Left forelimb (tissue), 1 donor: ENCODE measurements around the gene HDAC7.
A peak's percentile ranks its signal among the peaks of the same experiment; 100 is the strongest.

Experiments
- DNase-seq: peaks from one replicate; pipeline ENCODE4 v3.0.0-alpha.2; 2018; ENCODE audit warnings: low spot score

Gene HDAC7

DNA sequence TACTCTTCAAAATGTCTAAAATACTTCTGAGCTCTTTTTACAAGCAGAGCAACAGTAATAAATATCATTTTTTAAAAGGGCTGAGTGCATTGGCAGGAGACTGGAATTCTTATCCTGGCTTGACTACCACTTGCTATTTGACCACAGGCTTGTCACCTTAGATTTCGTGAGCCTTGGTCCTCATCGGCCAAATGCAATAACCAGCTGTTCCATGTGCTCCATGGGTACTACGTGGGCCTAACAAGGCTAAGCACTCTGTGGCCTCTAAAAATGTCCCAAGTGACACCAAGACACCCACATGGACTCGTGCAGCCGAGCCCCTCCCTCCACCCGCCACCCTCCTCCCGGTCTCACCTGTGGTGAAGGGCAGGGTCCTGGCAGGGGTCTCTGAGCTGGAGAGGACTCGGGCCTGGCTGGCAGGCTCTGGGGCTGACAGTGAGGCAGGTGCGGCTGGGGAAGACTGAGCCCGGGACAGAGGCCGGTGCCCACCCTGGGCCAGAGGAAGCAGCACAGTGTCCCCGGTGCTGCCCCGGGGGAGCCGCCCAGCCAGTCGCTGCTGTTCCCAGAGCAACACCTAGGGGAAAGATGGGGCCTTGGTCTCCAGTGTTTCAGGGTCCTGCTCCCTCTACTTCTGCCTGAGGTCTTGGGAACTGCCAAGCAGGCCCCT, 26.6 kb downstream of the HDAC7 start:
- no peak for DNase-seq

DNA sequence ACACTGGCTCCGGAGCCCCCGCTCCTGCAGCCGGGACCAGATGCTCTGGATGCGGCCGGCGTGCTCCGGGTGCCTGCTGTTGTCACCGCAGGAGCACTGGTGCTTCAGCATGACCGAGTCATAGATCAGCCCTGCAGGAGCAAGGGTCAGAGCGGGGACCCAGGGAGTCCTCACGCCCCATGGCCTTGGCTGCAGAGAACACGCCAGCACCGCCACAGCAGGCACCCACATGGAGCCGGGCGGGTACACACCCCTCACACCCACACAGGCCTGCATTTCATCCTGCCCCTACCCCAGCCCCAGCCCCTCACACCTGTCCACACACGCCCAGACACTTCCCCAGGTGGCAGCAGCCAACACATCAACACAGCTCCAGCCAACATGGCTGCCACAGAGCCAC, 27.8 kb downstream of the HDAC7 start:
- DNase-seq: no peak

DNA sequence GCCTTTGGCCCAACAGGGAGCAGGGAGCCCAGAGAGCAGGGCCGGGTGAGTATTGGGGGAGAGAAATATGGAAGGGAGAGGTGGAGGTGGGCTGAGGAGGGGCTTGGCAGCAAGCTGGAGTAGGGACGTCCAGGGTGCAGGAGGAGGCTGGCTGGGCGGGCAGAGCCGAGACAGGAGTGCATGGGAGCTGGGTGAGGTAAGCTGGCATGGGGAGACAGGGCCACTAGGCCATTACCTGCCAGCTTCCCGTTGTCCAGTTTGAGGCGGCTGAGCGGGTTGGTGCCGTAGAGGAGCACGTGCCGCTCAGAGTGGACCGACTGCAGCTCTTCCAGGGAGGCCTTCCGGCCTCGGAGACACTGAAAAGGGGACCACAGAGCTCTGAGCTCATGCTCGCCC, 28.4 kb downstream of the HDAC7 start:
- no peak for DNase-seq

DNA sequence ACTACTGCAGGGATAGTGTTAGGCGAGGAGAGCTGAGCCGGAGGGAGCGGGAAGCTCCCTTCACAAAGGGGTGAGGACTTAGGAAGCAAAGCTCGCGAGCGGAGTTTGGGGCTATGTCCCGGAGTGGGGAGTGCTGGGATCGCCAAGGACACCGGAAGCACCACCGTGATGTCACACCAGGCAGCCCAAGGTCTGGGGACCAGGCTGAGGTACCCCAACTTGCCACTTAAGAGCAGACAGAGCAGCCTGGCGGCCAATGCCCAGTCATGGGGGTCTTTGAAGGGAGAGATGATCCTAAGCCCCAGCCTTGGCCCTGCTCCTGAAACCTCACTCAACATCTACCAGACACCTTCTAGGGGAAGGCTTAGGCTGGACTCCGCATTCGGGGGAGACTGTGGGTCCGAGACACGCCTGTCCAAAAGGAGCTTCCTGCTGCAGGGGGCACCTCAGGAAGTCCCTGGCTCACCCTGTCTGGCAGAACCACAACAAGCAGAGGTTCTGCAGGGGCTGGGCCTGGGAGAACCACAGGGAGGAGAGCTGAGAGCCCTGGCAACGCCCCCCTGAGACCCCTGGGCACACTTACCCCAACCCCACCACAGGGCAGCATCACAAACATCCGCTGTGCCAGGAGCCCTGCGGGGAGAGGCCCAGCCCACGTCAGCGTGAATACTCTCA, 28.9 kb downstream of the HDAC7 start:
- DNase-seq: no peak

DNA sequence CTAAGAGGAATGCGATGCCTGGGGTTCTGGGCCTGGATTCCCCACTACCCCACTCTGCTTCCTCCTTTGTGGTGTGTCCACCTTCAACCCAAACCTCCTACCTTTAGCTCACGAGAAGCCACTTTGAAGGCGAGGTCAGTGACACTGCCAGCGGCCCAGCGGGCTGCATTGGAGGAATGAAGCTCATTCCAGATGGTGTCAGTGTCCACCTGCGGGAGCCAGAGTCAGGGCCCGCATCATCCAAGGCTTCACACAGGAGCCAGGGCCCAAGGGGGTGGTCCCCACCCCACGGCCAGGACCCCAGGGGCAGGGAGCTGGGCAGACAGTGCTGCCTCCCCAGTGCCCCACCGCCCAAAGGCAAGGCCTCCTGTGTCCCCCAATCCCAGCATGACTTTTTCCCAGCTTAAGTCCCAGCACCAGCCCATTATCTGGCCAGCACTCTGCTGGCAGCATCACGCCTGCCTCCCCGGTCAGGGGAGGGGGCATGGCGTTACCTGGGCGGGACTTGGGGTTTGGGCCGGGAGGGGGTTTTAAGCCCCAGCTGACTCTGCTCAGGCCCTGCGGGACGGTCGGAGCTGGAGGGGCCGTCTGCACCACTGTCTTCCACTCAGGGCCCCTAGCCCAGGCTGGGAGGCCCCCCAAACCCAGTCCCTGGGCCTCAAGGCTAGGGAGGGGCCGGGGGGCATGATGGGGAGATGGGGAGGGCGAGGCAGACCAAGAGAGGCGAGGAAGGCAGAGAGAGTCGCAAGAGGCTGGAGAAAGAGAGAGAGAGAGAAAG, 29.8 kb downstream of the HDAC7 start:
- no peak for DNase-seq

DNA sequence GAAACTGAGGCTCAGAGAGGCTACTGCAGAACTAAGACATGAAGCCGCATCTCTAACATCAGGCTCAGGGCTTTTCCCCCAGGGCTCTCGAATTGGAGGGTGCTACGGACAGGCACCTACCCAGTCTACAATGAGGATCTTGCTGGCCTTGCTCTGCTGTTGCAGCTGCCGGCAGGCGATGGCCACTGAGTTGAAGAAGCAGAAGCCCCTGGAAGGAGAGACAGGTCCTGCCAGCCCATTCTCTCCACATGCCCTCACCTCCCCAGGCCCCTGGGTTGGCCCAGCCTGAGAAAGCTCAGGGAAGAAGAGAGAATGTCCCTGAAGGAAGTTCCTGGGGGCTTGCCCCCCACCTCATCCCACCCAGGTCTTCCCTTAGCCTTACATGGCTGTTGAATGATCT, 30.6 kb downstream of the HDAC7 start:
- DNase-seq: no peak

DNA sequence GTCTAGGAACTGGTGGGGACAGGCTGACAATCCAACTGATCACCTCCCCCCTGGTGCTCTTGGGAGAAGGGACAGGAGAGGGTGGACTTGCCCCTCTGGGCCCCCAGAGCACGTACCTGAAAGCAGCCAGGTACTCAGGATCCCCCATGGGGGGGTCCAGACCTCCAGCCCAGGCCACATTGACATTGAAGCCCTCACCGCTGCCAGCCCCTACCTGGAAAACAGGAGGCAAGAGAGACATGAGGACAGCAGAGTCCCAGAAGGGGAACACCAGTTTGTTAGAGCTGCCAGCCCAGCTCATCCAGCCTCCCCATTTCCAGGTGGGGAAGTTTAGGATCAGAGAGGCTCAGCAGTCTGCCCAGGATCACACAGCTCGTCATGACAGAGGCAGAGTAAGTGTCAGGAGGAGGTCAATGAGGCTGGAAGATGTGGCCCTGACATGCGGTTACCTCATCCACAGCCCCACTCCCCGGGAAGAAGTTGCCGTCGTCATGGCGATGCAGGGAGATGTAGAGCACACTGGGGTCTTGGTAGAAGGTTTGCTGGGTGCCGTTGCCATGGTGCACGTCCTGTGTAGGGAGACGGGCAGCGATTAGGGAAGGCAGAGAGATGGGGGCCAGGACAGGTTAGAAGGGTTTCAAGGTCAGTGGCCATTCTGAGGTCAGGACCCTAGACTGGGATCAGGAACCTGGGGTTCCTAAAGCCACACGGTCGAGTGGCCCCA, 31.9 kb downstream of the HDAC7 start:
- no peak for DNase-seq

DNA sequence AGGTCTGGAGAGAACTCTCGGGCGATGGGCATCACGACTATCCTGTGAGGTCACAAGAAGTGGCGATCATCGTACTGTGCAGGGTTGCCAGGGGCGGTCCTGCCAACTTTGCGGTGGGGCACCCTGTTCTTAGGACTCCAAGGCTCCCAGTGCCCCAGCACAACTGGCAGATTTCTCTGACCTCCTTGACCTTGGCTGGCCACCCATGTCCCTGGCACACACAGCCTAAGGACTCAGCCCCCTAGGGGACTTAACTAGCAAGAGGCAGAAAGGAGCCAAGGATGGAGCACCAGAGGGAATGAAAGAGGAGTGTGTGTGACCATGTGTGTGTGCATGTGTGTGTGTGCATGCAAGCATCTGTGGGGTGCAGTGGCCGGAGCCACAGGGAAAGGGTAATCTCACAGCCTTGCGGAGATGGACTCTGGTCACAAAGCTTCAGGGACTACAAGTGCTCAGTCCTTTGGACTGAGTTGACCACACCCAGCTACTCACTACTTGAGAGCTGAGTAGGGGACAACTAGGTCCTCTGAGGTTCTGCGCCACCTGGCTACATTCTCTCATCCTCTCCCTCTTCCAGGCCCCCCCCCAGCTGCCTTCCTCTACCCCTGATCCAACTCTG, 32.9 kb downstream of the HDAC7 start:
- no peak for DNase-seq

DNA sequence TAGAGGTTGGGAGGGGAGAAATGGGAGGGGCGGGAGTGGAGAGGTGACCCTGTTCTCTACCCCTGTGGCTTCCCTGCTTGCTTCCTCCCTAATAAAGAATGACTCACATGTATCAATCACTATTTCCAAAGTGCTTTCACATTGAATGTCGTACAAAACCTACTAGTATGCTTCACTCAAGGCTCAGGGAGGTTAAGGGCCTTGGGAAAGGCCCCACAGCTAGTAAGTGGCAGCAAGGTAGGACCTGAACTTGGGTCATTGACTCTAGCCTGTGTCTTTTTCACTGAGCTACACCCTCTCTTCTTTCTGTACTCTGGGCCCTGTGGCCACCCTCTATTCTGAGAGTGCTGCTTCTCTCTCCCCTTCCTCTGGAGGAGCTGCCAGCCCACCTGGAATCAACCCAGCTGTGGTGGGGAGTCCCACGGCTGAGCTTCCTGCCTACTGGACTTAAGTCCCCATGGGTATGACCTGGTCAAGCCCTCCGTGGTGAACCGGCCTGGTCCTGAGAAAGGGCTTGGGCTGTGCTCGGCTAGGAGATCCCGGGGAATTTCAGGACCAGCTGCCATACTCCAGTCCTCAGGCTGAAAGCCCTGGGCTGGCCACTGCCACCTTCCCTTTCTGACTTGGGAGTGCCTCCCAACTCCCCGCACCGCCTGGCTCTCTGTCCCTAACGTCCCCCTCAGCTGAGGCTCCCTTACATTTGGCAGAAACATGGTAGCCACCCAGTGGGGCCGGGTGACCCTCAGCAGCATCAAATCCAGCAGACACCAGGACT, 33.6 kb downstream of the HDAC7 start:
- DNase-seq: no peak

DNA sequence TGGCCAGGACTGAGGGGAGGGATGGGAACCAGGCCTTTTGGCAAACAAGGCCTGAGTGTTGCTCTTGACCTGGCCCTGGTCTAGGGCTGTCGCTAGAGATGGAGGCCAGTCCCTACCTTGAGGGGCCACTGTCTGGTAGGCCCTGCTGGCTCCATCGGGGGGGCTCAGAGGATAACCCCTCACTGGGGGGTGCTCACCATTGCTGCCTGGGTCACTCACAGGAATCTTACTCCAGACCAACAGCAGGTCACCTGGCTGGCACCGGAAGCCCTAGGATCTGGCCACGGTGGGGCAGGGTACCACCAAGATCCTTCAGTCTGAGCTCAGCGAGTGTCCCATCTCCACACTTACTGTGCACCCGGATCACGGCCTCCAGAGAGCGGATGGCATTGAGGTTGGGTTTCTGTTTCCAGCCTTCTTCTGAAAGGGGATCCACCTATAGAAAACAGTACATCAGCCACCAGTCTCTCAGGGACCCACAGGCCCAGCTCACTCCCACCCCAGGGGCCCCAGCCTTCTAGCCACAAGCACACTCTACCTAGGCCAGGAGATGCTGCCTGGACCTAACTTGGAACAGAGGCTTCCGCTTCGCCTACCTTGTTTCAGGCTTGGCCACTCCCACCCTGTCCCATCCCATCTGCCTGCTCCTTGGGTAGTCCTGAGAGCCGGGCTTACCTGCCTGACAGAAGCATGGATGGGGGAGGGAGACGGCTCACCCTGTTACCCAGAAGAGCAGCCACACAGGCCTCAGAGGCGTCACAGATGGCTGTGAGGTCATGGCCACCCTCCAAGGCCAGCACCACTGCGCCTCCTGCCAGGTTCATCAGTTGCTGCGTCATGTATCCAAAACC, 34.4 kb downstream of the HDAC7 start:
- no peak for DNase-seq

DNA sequence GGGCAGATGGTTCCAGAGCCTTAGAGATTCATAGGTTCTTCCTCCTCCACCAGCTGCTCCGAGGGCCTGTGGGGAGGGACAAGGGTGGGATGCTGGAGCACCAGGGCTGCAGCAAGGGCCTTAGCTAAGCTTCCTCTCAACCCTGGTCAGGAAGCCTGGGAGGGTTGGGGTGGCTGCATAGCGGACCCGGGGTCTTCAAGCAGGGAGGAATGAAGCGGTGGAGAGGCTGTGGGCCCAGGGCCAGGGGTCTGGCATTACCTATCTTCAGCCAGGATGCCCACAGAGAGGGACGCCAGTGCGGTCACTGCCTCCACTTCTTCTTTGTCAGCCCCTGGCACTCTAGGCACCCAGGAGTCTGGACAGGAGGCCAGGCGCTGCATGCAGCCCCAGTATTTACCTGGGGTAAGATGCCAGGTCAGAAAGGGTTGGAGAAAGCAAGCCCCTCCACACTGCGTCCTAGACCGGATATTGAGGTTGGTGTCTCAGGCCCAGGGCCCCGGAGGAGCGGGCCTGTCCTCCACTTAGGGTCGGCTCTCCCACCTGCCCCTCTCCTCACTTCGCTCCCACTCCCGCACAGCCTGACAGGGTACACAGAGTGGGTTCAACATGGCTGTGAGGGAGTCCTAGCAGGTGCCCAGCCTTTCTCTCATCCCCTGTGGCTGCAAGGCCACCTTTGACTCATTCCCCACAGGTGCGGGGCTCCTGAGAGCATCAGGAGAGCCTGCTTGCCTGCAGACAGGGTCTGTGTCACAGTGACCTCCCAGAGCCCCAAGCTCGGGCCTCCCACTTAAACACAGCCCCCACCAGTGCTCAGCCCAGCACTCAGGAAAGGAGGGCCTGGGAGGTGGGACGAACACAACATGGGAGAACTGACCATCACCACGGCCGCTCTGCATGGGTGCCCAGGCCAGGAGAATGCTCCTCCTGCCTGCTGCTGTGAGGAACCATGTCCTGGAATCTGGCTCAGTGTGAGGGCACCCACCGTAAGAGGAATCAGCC, 35.6 kb downstream of the HDAC7 start:
- no peak for DNase-seq

DNA sequence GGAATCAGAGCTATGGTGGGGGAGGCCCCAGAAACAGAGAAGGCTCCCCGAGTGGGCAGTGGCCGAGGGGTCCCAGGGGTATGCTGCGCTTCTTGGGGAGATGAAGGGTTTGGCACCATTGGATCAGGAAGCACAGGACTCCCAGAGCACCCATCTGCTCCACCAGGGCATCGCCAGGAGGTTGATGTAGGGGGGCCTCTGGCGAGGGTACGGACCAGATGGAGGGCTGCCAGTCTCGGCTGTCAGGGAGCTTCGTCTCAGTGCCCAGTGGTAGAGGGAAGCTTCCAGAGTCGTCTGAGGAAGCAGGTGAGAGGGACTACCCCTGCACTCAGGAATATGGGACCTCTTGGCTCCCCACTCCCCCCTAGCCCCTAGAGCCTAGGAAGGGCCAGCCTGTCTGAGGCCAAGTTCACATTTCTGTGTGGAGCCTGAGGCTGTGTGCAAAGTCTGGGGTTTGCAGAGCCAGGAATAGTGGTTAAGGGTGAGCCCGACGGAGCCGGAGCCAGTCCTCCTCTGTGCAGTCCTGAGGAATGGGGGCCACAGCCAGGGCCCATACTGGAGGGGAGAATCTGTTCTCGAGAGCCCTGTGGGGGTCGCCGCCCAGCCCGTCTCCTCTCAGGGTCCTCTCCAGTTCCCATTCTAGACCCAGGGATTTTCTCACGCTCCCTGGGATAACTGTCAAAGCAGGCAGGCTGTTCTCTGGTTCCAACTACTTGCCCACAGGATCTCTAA, 36.5 kb downstream of the HDAC7 start:
- no peak for DNase-seq

DNA sequence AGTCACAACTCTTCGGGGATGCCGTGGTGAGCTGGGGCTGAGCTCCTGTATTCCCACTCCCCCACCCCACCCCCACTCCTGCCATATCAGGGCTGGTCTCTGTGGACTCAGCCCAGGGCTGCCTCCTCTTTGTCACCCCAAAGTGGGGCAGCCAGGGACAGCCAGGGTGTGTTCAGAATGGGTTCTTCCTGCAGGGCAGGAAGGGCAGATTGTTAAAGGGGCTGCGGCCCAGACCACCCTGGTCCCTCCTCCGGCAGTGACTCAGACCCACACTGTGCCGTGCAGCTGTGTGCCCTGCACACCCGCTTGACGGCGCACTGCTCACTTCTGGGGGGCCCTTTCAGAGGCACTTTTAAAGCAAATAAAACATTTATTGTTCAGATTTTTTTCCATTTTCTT, 37.3 kb downstream of the HDAC7 start:
- no peak for DNase-seq

DNA sequence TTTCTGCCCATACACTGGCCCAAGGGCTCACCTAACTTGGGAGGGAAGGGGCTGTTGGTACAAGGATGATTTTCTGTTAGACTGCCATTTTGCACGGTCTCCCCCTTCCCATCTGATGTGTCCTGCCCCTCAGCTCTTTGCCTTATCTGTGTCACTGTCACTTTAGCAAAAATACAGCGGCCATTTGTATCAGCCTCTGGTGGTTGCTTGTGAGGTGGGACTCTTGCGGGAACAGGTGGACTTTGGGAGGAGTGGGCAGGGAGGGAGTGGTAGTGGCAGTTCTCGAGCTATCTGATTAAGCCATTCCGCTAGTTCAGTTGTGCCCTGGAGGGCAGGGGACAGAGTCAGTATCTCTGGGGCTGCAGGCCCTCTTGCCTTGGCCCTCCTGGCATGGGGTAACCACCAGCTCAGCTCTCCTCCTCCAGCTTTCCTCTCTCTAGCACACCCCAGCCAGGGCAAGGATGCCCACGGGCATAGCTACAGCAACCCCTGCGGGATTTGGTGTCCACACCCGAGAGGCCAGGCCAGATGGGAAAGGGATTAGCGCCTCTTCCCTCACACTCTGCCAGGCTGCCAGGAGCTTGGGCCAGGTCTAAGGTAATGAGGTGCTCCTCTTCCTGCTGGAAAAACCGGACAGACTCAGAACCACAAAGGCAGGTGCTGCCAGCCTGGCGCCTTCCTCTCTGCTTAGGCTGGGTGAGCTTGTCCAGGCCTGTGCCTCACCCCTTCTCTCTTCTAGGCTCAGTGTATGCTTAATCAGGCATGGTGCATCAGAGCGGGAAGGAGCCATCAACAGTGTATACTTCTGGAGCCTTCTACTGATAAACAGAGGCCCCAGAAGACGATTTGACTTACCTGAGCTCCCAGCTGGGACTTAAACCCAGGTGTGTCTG, 38.0 kb downstream of the HDAC7 start:
- DNase-seq: no peak

DNA sequence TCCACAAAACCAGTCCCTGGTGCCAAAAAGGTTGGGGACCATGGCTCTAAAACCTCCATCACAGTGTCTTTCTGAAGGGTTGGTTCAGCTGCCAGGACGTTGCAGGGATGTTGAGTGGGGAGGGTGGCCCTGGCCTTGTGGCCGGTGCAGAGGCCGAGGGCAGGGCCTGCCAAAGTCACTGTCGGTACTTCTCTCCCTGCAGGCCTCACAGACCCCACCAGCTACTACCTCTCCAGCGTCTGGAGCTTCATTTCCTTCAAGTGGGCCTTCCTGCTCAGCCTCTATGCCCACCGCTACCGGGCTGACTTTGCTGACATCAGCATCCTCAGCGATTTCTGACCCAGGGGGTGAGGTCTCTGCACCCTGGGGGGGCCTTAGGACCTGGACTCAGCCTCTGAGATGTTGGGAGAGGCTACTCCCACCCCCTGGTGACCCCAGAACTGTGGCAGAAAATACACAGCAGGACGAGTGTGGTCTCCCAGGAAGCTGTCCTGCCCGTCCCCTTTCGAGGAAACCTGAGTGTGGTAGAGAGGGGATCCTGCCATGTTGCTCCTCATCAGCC, 39.7 kb downstream of the HDAC7 start:
- DNase-seq: no peak

DNA sequence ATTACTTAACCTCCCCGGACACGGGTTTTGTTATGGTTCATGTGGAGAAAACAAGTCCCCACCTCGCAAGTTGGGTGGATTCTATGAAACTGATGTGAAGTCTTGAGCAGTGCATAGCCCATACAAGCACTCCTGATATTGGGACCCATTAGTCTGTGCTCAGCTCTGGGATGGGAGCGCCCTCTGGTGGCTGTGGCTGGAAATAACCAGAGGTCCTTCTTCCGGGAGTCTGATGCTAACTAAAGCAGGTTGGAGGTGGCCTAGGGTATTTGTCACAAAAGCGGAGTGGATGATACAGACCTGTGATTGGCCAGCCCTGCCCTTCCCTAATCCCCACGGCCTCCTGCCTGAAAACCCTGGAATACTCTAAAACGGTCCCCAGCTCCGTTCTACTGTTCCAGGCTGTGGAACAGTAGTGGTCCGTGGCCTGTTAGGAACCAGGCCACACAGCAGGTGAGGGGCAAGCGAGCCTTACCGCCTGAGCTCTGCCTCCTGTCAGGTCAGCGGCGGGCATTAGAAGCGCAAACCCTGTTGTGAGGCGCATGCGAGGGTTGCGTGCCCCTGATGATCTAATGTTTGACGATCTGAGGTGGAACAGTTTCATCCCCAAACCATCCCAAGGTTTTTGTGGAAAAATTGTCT, 40.3 kb downstream of the HDAC7 start:
- peak; percentile 93 for DNase-seq

DNA sequence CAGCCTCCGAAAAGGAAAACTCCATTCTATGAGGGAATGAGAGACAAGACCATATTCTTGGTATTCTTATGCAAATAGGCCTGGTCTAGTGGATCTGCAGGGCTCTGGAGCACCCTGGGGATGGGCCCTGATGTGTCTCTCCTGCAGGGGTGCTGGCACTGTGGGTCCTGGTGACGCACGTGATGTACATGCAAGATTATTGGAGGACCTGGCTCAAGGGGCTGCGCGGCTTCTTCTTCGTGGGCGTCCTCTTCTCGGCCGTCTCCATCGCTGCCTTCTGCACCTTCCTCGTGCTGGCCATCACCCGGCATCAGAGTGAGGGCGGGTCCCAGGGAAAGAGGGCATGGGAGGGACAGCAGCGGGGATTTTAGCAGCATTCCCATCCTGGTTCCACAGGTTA, 40.8 kb downstream of the HDAC7 start:
- DNase-seq: no peak
